SIG-M5 treated with dmso at 0.1 percent for 504 hours (cell line): Measurements from ENCODE around the gene JMJD6.
"Not testable (repeated sequence)": the region's sequence is repeated elsewhere in the genome, so short reads cannot be mapped to it uniquely, and the experiment has no call there.

Source experiments
- DNase-seq: peaks from one replicate; lab custom pipeline; 2025; ENCODE audit not compliant: unreplicated experiment; lab: John Stamatoyannopoulos, UW

Gene JMJD6

DNA sequence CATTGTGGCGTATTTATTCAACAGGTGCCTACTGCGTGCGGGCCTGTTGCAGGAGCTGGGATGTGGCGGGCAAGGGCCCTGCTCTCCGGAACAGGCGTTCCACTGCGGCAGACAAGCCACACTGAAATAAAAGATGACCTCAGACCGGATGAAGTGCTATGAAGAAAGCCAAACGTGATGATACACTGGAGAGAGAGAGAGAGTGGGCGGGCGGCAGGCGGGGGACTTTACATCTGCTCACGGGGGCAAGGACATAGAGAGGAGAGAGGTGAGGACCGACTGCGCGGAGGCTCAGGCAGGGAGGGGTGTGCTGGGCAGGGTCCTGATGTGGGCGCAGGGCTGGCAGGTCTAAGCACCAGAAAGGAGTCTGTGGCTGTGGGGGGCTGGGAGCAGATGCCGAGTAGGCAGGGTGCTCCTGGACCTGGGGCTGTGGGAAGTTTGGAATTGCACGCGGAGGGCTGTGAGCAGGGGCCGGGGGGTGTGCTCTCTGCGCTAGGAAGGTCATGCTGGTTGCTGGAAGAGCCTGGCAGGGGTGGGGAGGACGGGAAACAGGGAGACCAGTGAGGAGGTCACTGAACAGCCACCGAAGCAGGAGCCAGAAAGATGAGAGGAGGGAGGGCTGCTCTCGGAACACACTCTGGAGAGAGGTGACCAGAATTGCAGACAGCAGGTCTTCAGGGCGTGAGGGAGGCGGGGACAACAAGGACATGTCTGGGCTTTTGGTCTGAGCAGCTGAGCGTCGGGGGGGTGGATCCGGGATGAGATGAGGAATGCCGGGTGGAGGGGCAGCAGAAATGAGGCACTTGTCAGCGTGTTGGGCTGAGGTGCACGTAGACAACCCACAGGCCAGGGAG lies 25.6 kb downstream of the JMJD6 start:
- DNase-seq: no peak

- DNase-seq: no peak
Observed at GRCh38 chr17:76700270-76700616, 26.2 kb downstream of the JMJD6 start.

- DNase-seq: not testable (repeated sequence)
Observed at GRCh38 chr17:76698466-76698977, 27.9 kb downstream of the JMJD6 start.

DNA sequence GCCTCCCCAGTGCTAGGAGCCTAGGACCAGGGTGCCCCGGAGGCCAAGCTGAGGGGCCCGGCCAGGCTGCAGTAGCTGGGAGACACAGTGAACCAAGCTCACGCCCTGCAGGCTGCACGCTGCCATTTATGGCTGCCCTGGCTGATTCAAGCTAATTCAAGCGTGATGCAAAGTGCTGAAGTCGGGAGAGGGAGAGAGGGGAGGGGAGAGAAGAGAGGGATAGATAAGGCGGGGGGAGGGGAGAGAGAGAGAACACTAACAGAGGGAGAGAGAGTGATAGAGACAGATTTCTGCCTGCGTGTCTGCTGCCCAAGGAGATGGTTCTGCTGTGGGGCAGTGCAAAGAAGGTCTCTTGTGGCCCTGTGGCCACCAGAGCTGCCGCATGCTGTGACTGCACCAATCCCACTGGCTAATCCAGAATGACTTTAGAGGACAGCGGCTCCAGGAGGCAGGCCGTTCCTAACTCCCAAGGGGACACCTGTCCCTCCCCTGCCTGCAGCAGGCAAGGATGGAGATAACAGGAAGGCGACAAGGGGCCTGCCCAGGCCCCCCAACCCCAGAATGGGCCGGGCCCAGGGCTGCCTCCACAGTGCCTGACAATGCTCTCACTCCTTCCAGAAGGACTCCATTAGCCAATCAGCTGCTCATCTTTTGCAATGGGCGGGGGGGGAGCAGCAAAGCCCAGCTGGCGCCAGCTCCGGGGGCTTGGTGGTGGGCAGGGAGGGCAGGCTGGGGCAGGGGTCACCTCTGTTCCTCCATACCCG lies 28.5 kb downstream of the JMJD6 start:
- DNase-seq: no peak

GRCh38 chr17:76696763-76697701 lies 29.4 kb downstream of the JMJD6 start:
- no peak for DNase-seq

- no peak for DNase-seq
Observed at GRCh38 chr17:76695059-76695831, 31.2 kb downstream of the JMJD6 start.

DNA sequence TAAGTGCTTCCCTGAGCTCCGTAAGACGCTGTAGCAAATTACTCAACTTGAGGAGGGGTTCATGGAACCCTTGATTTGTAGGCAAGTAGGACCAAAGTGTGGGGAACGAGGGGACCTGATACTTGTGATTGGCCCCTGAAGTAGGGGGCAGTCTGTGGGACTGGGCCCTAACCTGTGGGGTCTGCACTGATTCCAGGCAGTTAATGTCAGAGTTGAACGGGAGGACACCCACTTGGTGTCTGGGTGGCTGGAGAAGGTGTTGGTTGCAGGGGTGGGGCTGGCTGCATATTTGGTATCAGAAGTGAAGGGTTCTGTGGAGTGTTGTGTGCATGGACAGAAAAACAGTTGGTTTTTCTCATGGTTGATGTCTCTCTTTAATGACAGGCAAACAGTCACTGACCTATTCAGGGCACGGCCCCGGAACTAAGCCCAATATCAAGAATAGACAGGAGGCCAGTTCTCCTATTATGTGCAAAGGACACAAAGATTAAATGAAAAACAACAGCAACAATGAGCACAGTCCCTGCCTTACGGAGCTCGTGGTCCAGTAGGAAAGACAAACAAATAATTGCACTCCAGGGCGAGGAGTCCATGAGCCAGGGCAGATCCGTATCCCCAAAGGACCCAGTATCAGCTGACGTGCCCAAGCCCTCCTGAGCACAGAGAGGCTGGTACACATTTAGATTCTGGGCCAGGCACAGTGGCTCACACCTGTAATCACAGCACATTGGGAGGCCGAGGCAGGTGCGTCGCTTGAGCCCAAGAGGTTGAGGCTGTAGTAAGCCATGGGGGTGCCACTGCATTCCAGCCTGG lies 34.8 kb downstream of the JMJD6 start:
- no peak for DNase-seq

DNA sequence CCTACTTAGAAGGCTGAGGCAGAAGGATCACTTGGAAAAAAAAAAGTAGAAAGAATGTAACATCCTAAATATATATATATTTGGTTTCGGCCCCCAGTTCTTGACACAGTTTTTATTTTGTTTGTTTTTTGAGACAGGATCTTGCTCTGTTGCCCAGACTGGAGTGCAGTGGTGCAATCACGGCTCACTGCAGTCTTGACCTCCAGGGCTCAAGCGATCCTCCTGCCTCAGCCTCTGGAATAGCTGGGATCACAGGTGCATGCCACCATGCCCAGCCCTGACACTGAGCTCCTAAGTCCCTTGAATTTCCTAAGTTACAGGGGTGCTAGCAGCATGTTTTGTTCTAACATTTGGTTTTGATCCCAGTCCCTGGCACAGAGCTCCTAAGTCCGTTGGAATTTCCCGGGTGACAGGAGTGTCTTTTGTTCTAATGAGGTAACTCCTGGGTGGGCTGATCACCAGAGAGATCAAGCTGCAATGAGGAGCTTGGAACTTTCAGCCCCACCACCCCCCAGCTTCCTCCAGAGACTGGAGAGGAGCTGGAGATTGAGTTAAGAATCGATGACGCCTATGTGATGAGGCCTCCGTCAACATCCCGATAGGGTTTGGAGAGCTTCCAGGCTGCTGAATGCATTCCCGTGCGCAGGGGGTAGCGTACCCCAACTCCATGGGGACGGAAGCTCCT lies 35.7 kb downstream of the JMJD6 start:
- DNase-seq: no peak

GRCh38 chr17:76689859-76690258 lies 36.5 kb downstream of the JMJD6 start:
- DNase-seq: no peak

DNA sequence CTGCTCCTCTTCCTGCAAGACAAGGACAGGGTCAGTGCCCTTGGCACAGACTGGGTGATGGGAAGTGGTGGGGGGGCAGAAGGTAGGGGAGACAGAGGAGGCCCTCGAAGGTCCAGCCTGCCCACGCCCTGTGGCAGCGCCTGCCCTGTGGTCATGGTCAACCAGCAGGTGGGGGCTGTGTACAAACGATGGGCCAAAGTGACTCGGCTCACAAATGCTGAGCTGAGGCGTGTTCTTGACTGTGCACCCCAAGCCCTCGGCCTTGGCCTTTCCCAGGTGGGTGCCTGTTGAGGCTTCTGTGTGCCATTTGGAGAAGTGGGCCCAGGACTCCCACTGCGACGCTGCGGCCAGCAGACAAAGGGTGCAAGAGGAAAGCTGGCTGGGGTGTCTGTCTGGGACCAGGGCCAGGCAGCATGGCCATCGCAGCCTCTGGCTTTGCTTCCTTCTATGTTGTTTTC lies 38.2 kb downstream of the JMJD6 start:
- no peak for DNase-seq

DNA sequence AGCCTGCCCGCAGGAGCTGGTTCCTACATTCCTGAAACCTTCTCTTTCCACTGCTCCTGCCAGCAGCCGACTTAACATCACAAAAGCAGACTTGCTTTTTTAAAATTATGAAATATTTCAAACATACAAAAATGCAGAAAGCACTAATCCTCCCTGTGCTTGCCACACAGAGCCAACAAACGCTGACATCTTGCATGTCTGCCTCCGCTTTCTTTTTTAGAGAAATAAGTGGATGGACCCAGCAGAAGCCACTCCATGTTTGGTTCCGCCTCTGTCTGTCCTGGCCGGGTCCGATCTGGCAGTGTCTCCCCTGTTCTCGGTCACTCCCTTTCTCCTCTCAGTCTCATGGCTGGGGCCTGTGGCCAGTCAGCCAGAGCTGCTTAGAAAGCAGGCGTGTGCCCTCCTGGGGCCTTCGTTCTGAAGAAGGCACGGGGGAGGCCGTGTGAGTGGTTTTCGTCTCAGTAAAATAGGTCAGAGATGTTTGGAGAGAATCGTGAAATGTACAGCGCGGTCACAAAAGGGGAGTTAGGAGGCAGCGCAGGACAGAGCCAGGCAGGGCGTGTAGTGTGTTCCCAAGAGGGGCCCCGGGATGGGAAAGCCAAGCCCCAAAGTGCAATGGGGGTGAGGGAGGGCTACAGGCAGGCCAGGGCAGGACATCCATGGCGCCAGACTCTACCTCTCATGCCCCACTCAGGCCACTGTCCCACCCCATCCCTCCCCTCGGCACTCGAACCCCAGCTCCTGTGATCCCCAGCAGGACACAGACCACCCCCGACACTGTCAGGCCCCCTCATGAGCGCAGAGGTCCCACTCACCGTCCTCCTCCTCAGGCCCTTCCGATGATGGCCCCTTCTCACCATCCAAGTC lies 38.9 kb downstream of the JMJD6 start:
- no peak for DNase-seq

GRCh38 chr17:76686538-76687297 lies 39.7 kb downstream of the JMJD6 start:
- DNase-seq: no peak

DNA sequence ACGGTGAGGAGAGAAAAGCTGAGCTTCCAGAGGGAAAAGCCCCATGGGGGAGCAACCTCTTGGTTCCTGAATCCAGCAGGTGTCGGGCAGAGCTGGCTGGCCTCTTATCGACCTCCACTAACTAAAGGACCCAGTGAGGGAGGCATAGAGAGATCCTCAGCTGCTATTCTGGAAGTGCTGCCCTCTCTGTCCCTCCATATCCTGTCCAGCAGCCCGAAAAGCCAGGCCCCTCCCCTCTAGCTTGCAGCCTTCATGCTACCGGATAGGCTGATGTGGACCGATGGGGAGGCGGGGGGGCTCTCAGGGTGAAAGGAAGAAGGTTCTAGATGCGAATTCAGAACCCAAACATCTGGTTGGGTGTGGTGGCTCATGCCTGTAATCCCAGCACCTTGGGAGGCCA lies 40.6 kb downstream of the JMJD6 start:
- no peak for DNase-seq

DNA sequence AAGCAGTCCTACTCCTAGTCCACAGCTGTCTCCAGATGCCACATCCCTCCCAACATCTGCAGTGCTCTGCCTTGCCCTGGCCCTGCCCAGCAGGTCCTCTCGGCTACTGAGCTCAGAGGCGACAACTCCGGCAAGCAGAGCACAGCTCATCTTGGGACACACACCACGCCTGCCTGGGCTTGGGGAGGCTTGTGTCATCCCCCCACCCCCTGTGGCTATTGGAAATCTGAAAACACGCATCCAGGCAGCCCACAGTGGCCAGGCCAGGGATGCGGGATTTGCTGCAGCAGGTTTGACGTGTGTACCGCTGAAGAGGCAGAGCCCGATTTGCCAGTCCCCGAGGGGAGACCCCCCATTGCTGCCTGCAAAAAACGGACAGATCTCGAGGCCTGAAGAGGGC lies 41.0 kb downstream of the JMJD6 start:
- no peak for DNase-seq

- DNase-seq: no peak
Observed at GRCh38 chr17:76684756-76685155, 41.6 kb downstream of the JMJD6 start.

DNA sequence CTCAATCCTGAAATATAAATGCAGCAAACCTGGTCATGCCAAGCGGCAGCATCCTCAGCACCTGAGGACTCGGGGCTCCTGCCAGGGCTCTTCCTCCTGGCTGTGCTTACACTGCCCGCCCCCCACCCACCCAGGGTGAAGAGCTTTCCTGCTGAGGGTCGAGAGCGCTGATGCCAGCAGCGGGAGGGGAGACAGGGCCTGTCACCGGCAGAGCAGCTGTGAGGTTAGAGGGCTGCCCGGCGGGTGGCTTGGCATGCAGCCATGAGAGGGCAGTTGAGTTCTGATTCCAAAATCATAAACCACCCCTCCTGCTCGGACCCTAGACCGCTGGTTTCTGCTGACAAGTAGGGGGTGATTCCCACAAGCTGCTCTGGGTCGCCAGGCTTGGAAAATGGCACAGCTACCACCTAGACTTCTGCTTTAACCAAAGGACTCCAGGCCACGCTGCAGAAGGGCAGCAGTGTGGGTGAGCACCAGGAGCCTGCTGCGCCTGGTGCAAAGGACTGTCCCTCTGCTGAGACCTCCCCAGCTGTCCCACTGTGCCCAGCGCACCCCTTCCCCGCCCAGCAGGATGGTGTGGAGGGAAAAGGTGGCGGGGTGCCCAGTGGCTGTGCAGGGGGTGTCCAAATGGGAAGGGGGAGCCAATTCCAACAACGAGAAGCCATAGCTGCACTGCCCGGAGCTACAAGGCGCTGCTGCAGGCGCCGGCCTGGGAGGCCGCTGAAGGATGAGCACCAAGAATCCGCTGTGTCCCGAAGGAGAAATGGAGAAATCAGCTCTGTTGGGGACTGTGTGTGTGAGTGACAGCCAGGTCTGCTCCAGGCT lies 42.3 kb downstream of the JMJD6 start:
- DNase-seq: no peak
